Choroid plexus epithelial cell (primary cell): Measurements from ENCODE around the gene ODC1.

Source experiments
- DNase-seq: peaks from one replicate; pipeline ENCODE4 v3.0.0-alpha.2; 2010; ENCODE audit warnings: low read depth
- H3K4me3 ChIP-seq: 2 replicates; pipeline ENCODE4 v1.5.1; 2011; ENCODE audit warnings: low read depth, mild to moderate bottlenecking, control low read depth, low read length, moderate library complexity
- CTCF ChIP-seq: conservative IDR thresholded peaks from 2 replicates; pipeline ENCODE4 v1.5.1; 2011; ENCODE audit warnings: low read depth, mild to moderate bottlenecking, control low read depth, inconsistent platforms, low read length, moderate library complexity

ODC1 gene

GRCh38 chr2:10413991-10414451 lies 34.1 kb downstream of the ODC1 start:
- H3K4me3 ChIP-seq, result no peak overlapping the region
- peak; percentile 64 for DNase-seq
- no peak for TF ChIP-seq CTCF

DNA sequence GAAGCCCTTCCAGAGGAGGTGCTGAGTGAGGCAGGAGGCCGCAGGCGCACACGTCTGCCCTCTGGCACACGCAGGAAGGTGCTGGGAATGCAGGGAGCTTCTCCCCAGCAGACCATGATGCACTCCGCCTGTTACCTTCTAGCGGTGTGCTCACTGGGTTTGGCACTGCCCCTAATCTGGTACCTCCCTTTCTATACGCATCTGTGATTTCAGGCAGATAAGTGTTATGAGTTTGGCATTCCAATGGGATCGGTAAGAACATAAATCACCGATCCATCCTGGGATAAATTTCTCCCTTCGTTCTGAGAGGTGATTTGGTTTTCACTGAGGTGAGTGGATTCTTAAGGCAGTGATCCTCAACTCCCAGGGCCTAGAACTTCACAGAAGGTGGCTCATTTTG lies 34.6 kb downstream of the ODC1 start:
- no peak for DNase-seq
- no peak for TF ChIP-seq CTCF
- no peak overlapping the region for H3K4me3 ChIP-seq

GRCh38 chr2:10412380-10412779 lies 35.7 kb downstream of the ODC1 start:
- H3K4me3 ChIP-seq, result no peak overlapping the region
- TF ChIP-seq CTCF, result no peak
- DNase-seq, result peak; percentile 73

GRCh38 chr2:10411557-10411956 lies 36.6 kb downstream of the ODC1 start:
- H3K4me3 ChIP-seq, result no peak overlapping the region
- no peak for DNase-seq
- no peak for TF ChIP-seq CTCF

DNA sequence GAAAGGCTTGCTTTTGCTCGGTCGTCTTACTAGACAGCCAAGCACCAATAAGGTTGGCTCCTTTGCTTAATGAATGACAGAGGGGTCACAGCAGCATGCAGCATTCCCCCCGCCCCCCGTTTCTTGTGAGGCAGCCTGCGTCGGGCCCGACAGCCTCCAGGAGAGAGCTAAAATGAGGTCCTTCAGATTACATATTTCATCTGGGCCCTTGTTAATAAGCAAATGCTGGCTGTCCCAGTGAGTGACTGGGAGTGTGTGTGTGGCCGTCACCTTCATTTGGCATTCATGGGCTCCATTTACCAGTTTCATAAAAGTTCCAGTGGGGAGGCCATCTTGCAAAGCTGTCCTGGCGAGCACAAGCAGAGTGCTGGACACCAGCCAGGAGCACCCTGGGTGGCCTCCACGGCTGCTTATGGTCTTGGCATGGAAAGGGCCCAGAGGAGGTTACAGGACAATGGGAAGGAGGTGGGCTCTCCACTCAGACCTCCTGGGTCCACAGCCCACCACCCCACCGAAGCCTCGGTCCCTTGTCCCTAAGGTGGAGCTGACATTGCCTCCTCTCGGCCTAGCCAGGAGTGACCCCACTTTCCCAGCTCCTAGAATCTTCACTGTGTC lies 37.2 kb downstream of the ODC1 start:
- no peak overlapping the region for H3K4me3 ChIP-seq
- peak; percentile 54 for DNase-seq
- no peak for TF ChIP-seq CTCF

GRCh38 chr2:10410001-10410822 lies 37.9 kb downstream of the ODC1 start:
- no peak for DNase-seq
- TF ChIP-seq CTCF, result no peak
- no peak overlapping the region for H3K4me3 ChIP-seq
